MM.1S (cell line): Measurements from ENCODE around the gene SLC47A2.

ENCODE experiments used
- CTCF ChIP-seq: fragments of 300-600 bp; sonication (generic); IDR thresholded peaks from 2 replicates; pipeline ENCODE4 v1.5.1; 2016; ENCODE audit warnings: antibody characterized with exemption, low read length, mixed read lengths
- EZH2 ChIP-seq: fragments of 300-600 bp; sonication (generic); optimal IDR thresholded peaks from 2 replicates; pipeline ENCODE3; 2017; ENCODE audit warnings: low read depth, mild to moderate bottlenecking, antibody characterized with exemption, low read length, mixed read lengths

- TF ChIP-seq CTCF (no peak), EZH2 (no peak)
These were observed 43.5 kb upstream of the SLC47A2 start for GRCh38 chr17:19759568-19760549.
